Measurements from ENCODE around the gene SNORC.
"Not testable (repeated sequence)": the region's sequence is repeated elsewhere in the genome, so short reads cannot be mapped to it uniquely, and the experiment has no call there.

The SNORC gene

DNA sequence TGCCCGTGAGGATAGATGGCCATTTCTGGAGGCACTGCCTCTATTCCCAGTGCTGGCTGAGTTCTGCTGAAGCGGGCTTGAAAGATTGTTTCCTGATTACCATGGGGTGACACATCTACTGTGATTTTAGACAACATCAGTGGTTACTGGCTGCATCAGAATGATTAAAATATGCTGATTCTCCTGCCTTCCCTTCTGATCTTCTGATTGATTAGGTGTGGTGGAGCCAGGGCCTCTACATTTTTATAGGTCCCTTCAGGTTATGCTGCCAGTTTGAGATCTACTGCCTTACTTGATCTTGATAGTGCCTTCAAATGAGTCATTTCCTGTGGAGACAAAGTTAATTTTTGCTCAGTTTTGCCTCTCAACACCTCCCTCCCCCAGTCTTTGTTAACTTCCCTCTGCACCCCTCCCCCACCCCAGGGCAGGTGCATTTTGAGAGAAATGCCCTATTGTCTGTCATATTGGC is 31.6 kb upstream of the SNORC start:
- H3K4me3 ChIP-seq (ENCODE audit: control insufficient read depth, low read depth, low read length), result no peak overlapping the region
- DNase-seq (ENCODE audit: low read depth), result peak; percentile 12
- TF ChIP-seq, protein P1, sequence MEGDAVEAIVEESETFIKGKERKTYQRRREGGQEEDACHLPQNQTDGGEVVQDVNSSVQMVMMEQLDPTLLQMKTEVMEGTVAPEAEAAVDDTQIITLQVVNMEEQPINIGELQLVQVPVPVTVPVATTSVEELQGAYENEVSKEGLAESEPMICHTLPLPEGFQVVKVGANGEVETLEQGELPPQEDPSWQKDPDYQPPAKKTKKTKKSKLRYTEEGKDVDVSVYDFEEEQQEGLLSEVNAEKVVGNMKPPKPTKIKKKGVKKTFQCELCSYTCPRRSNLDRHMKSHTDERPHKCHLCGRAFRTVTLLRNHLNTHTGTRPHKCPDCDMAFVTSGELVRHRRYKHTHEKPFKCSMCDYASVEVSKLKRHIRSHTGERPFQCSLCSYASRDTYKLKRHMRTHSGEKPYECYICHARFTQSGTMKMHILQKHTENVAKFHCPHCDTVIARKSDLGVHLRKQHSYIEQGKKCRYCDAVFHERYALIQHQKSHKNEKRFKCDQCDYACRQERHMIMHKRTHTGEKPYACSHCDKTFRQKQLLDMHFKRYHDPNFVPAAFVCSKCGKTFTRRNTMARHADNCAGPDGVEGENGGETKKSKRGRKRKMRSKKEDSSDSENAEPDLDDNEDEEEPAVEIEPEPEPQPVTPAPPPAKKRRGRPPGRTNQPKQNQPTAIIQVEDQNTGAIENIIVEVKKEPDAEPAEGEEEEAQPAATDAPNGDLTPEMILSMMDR (conservative IDR thresholded peaks at IDR 0.05; ENCODE audit: control insufficient read depth, insufficient read depth, low read depth, low read length), result no peak

DNA sequence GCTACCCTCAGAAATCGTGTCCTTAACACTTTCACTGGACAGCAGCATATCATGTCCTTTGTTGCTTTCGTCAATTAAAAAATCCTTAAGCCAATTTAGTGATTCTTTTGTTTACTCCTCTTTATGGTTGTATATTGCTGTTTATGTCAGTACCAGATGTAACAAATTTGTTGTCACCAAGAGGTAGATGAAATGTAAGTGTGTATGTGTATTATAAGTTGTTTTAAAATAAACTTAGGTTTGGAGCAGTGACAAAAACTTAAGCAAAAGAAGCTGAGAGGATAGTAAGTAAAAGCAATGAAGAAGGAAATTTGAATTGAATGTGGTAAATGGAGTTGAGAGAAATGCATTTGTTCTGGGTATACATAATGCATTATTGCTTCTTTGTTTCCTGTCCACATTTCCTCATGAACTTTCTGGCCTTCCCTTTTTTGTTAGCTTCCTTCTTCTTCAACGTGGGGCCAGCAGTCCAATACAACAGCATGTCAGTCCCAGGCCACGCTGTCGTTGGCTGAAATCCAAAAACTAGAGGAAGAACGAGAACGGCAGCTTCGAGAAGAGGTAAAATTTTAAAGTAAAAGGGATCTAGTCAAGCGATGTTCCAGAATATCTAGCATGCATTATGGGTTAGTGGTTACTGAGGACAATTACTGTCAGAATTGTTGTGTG is 30.5 kb upstream of the SNORC start:
- no peak for DNase-seq (ENCODE audit: low read depth)
- TF ChIP-seq, protein P1 (conservative IDR thresholded peaks at IDR 0.05; ENCODE audit: control insufficient read depth, insufficient read depth, low read depth, low read length), result no peak
- no peak overlapping the region for H3K4me3 ChIP-seq (ENCODE audit: control insufficient read depth, low read depth, low read length)

DNA sequence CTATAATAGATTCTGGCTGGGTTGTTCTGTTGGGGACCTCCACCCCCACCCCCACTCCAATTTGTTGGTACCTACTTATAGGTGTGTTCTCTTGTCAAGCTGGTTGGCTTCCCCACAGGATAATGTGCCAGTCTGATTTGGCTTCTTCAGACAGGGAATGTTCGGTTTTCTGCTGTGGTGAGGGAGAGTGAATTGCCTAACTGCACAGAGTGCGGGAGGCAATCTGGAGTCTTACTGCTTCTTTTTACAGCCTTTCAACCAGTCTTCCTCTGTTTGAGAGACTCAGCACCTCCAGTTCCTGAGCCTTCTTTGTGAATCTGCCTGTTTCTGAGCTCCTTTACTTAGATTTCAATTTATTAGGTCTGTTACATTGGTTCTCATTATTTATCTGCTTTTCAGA is 27.4 kb upstream of the SNORC start:
- DNase-seq (ENCODE audit: low read depth), result no peak
- no peak overlapping the region for H3K4me3 ChIP-seq (ENCODE audit: control insufficient read depth, low read depth, low read length)
- TF ChIP-seq, protein P1 (conservative IDR thresholded peaks at IDR 0.05; ENCODE audit: control insufficient read depth, insufficient read depth, low read depth, low read length), result no peak

DNA sequence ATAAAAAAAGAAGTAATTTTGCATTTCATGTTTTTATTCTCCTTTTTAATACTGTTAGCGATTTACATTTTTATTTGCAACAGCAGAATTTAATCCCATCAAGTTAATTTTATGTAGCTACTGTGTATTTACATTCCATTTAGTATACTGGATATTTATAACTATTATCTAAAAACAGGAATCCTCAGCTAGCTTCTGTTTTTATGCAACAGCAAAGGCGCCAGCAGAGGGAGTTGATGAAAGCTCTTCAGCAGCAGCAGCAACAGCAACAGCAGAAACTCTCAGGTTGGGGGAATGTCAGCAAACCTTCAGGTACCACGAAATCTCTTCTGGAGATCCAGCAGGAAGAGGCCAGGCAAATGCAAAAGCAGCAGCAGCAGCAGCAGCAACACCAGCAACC is 26.2 kb upstream of the SNORC start:
- H3K4me3 ChIP-seq (ENCODE audit: control insufficient read depth, low read depth, low read length), result no peak overlapping the region
- TF ChIP-seq, protein P1 (conservative IDR thresholded peaks at IDR 0.05; ENCODE audit: control insufficient read depth, insufficient read depth, low read depth, low read length), result no peak
- no peak for DNase-seq (ENCODE audit: low read depth)

DNA sequence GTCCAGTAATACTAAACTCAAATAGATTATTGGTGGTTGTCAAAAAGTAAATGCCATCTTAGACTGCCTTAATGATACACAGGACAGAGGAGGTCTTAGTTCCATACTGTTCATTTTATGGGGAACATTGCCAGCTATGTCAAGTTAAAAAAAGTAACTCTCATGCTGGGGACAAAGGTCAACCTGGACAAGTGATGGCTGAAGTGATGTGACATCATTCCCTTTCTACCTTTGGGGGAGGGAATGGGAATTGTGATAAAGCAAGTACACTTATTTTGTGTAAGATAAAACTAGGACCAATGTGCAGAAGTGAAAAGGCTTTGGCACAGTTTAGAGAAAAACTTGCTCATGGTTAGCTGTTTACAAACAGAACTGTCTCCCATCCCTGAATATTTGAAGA is 24.0 kb upstream of the SNORC start:
- no peak overlapping the region for H3K4me3 ChIP-seq (ENCODE audit: control insufficient read depth, low read depth, low read length)
- TF ChIP-seq, protein P1 (conservative IDR thresholded peaks at IDR 0.05; ENCODE audit: control insufficient read depth, insufficient read depth, low read depth, low read length), result no peak
- DNase-seq (ENCODE audit: low read depth), result no peak

DNA sequence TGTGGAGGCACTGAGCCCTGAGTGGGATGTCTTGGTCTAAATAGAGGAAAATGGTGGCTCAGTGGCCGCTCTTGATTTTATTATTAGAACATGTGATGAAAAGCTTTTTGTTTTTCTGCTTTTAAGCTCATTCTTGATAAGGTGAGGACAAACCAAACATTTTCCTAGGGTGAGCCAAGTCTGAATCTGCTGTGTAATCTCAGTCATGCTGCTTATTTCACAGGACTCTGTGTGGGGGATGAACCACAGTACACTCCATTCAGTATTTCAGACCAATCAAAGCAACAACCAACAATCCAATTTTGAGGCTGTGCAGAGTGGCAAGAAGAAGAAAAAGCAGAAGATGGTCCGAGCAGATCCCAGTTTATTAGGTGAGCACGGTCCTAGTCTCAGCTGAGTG is 20.0 kb upstream of the SNORC start:
- no peak for DNase-seq (ENCODE audit: low read depth)
- H3K4me3 ChIP-seq (ENCODE audit: control insufficient read depth, low read depth, low read length), result no peak overlapping the region
- TF ChIP-seq, protein P1 (conservative IDR thresholded peaks at IDR 0.05; ENCODE audit: control insufficient read depth, insufficient read depth, low read depth, low read length), result no peak

DNA sequence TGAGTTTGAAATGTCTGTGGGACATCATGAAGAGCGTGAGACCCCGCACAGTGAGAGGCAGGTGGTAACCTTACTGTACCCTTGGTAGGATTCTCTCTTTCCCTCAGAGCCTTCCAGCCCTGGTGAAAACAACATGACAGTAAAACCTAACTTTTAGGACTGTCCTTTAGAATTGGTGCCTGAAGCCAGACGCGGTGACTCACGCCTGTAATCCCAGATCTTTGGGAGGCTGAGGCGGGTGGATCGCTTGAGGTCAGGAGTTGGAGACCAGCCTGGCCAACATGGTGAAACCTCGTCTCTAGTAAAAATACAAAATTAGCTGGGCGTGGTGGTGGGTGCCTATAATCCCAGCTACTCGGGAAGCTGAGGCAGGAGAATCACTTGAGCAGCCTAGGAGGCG is 18.0 kb upstream of the SNORC start:
- not testable (repeated sequence) for H3K4me3 ChIP-seq (ENCODE audit: control insufficient read depth, low read depth, low read length)
- peak; percentile 26 for DNase-seq (ENCODE audit: low read depth)
